Mesendoderm (in vitro differentiated cells): ENCODE measurements around the gene TRIM24.

Source experiments
- DNase-seq: peaks from one replicate; pipeline ENCODE4 v3.0.0; 2013
- H2AK5ac ChIP-seq: 2 replicates; pipeline ENCODE4 v1.6.1; 2013; ENCODE audit warnings: low read length, inconsistent platforms
- H2BK120ac ChIP-seq: 2 replicates; pipeline ENCODE4 v1.6.1; 2013; ENCODE audit warnings: low read depth, mild to moderate bottlenecking, low read length, moderate library complexity, mixed read lengths
- H2BK15ac ChIP-seq: replicated peaks from 2 replicates; pipeline ENCODE4 v1.6.1; 2013; ENCODE audit warnings: low read depth, mild to moderate bottlenecking, moderate library complexity
- H2BK5ac ChIP-seq: 2 replicates; pipeline ENCODE4 v1.6.1; 2013; ENCODE audit warnings: low read length, inconsistent platforms
- H3K18ac ChIP-seq: 2 replicates; pipeline ENCODE4 v1.6.1; 2013; ENCODE audit warnings: mild to moderate bottlenecking, low read length, mixed read lengths
- H3K23ac ChIP-seq: one replicate; pipeline ENCODE4 v1.6.1; 2013; ENCODE audit warnings: low read length
- H3K27ac ChIP-seq: 2 replicates; pipeline ENCODE4 v1.5.1; 2013; ENCODE audit warnings: low read depth, mild to moderate bottlenecking, inconsistent platforms, low read length, moderate library complexity
- H3K27me3 ChIP-seq: 2 replicates; pipeline ENCODE4 v1.6.1; 2013; ENCODE audit warnings: low read length, control low read depth, mild to moderate bottlenecking, inconsistent platforms; ENCODE audit not compliant: insufficient read depth, poor library complexity
- H3K36me3 ChIP-seq: 2 replicates; pipeline ENCODE4 v1.6.1; 2013; ENCODE audit warnings: low read length, inconsistent platforms; ENCODE audit not compliant: control insufficient read depth, insufficient read depth
- H3K4ac ChIP-seq: one replicate; pipeline ENCODE4 v1.6.1; 2013; ENCODE audit warnings: low read depth, mild to moderate bottlenecking, low read length, moderate library complexity
- H3K4me1 ChIP-seq: 2 replicates; pipeline ENCODE4 v1.6.1; 2013; ENCODE audit warnings: low read depth, low read length, inconsistent platforms; ENCODE audit not compliant: control insufficient read depth
- H3K4me2 ChIP-seq: 2 replicates; pipeline ENCODE4 v1.6.1; 2013; ENCODE audit warnings: low read length
- H3K4me3 ChIP-seq: 2 replicates; pipeline ENCODE4 v1.5.1; 2013; ENCODE audit warnings: mild to moderate bottlenecking, low read length
- H3K56ac ChIP-seq: one replicate; pipeline ENCODE4 v1.6.1; 2013; ENCODE audit warnings: low read length
- H3K79me1 ChIP-seq: 2 replicates; pipeline ENCODE4 v1.6.1; 2013; ENCODE audit warnings: low read length, inconsistent platforms
- H3K79me2 ChIP-seq: 2 replicates; pipeline ENCODE4 v1.6.1; 2013; ENCODE audit warnings: mild to moderate bottlenecking, low read length; ENCODE audit not compliant: control insufficient read depth, insufficient read depth
- H3K9ac ChIP-seq: 2 replicates; pipeline ENCODE4 v1.6.1; 2013; ENCODE audit warnings: low read length, inconsistent platforms
- H4K5ac ChIP-seq: one replicate; pipeline ENCODE4 v1.6.1; 2013; ENCODE audit warnings: low read length
- H4K8ac ChIP-seq: one replicate; pipeline ENCODE4 v1.6.1; 2013; ENCODE audit warnings: low read depth, mild to moderate bottlenecking, control low read depth, low read length, moderate library complexity
- WGBS: extraction: QIAGEN DNeasy Blood & Tissue Kit; methylation state at CpG from one replicate; pipeline ENCODE4 v1.1.7; 2013; ENCODE audit warnings: low lambda C conversion rate, missing lambda C conversion rate; ENCODE audit not compliant: insufficient coverage; ENCODE audit errors: extremely low coverage; 5-methylcytosine and 5-hydroxymethylcytosine counted together

Gene TRIM24

DNA sequence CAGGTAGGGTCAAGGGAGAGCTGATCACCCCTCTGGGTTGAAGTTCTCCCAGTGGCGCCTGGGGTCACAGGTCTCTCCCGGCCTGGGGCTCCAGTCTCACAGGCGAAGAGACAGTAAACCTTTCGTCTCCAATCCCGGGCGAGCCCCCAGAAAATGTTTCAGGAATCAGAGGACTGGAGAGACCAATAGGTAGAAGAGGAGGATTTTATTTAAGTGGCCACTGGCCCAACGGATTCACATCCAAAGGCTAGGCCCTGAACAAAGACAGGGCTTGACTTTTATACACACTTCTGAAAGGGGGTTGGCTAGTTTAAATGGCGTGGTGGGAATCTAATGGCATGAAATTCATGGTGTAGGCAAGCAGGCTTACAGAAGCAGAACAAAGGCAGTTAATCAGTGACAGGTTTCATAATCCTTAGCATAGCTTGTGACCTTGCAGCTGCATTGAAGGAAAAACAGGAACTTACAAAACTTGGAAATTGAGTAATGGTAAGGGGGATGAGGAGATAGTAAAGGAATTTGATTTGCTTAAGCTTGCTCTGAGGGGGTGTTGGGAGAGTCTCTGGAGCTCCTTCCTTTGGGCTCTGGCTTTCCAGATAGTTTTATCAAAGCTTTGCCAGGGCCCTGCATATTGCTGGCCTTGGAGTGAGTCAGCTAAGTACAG, 105.5 kb downstream of the TRIM24 start:
- no peak overlapping the region for H2BK120ac ChIP-seq
- H2AK5ac ChIP-seq: no peak overlapping the region
- H3K79me1 ChIP-seq: peaks cover 3% of the 10 kb centered on the region
- H3K4ac ChIP-seq: no peak overlapping the region
- no peak overlapping the region for H2BK5ac ChIP-seq
- H4K5ac ChIP-seq: no peak overlapping the region
- H3K4me2 ChIP-seq: no peak overlapping the region
- H2BK15ac ChIP-seq: no peak overlapping the region
- peak; percentile 82 for DNase-seq
- H3K27ac ChIP-seq: no peak overlapping the region
- H3K79me2 ChIP-seq: no peaks in the 10 kb centered on the region
- H3K56ac ChIP-seq: no peak overlapping the region
- H3K23ac ChIP-seq: no peak overlapping the region
- H4K8ac ChIP-seq: no peak overlapping the region
- H3K4me1 ChIP-seq: no peaks in the 10 kb centered on the region
- no peak overlapping the region for H3K9ac ChIP-seq
- peaks cover 29% of the 10 kb centered on the region for H3K36me3 ChIP-seq
- H3K4me3 ChIP-seq: no peak overlapping the region
- WGBS: no CpG with 5 or more reads among the region's 8 CpGs
- no peak overlapping the region for H3K18ac ChIP-seq
- no peaks in the 10 kb centered on the region for H3K27me3 ChIP-seq

DNA sequence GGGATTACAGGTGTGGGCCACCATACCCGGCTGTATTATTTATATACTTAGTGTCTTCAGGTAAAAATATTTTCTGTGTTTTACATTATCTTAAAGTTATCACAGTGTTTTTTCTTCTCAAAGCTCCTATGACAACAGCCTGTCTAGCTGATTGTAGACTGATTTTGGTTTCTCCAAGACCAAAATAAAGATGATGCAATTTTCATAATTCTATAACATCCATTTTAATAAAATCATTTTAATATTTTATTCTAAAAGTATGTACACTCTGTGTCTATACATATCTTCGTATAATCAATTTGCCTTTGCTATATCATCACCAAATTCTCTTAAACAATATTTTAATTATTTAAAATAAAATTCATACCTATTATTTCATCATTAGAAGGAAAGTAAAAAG, 108.6 kb downstream of the TRIM24 start:
- Histone ChIP-seq H3K27me3 (no peaks in the 10 kb centered on the region), H3K56ac (no peak overlapping the region), H3K36me3 (peaks cover 15% of the 10 kb centered on the region), H3K4me2 (no peak overlapping the region), H2BK5ac (no peak overlapping the region), H4K8ac (no peak overlapping the region), H3K27ac (no peak overlapping the region), H2BK15ac (no peak overlapping the region), H3K18ac (no peak overlapping the region), H3K79me2 (no peaks in the 10 kb centered on the region), H3K4ac (no peak overlapping the region), H3K4me3 (no peak overlapping the region), H2AK5ac (no peak overlapping the region), H4K5ac (no peak overlapping the region), H3K9ac (no peak overlapping the region), H3K79me1 (no peaks in the 10 kb centered on the region), H3K23ac (no peak overlapping the region), H3K4me1 (no peaks in the 10 kb centered on the region), H2BK120ac (no peak overlapping the region)
- WGBS: 100% methylated on average over 1 of the region's 2 CpGs
- no peak for DNase-seq

DNA sequence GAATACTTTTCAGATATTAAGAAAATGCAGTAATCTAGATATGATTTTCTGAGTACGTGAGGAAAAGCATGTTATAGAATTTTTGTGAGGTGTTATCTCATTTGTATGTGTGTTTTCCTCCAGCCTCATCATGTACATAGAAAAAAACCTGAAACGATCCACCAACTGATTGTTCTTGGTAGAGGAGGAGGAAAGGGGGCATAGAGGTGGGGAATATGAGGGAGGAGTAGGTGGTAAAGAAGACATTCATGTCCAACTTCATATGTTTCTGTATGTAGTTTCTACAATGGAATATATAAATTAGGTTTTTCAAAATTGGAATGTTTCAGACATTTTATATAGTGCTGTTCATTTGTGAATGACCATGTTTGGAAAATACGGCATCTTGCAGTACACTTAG, 109.4 kb downstream of the TRIM24 start:
- H3K56ac ChIP-seq: no peak overlapping the region
- no peak overlapping the region for H2BK5ac ChIP-seq
- no peak overlapping the region for H2BK15ac ChIP-seq
- H3K4me1 ChIP-seq: no peaks in the 10 kb centered on the region
- no peak overlapping the region for H3K9ac ChIP-seq
- no peak overlapping the region for H2BK120ac ChIP-seq
- no peak overlapping the region for H3K4me3 ChIP-seq
- H4K5ac ChIP-seq: no peak overlapping the region
- H3K79me1 ChIP-seq: no peaks in the 10 kb centered on the region
- WGBS: no CpG with 5 or more reads among the region's 3 CpGs
- H3K36me3 ChIP-seq: peaks cover 13% of the 10 kb centered on the region
- H3K23ac ChIP-seq: no peak overlapping the region
- no peaks in the 10 kb centered on the region for H3K27me3 ChIP-seq
- H4K8ac ChIP-seq: no peak overlapping the region
- no peak for DNase-seq
- H3K4me2 ChIP-seq: no peak overlapping the region
- no peak overlapping the region for H3K27ac ChIP-seq
- no peak overlapping the region for H2AK5ac ChIP-seq
- no peak overlapping the region for H3K18ac ChIP-seq
- no peak overlapping the region for H3K4ac ChIP-seq
- no peaks in the 10 kb centered on the region for H3K79me2 ChIP-seq

DNA sequence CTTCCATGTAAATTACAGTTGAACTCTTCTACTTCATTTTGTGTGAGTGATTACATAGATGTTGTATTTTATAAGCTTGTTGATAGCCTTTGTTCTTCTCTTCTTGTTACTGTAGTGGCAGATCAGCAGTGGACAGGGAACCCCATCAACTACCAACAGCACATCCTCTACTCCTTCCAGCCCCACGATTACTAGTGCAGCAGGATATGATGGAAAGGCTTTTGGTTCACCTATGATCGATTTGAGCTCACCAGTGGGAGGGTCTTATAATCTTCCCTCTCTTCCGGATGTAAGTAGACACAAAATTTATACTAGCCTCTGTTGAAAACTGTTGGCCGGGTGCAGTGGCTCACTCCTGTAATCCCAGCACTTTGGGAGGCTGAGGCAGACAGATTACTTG, 110.7 kb downstream of the TRIM24 start:
- Histone ChIP-seq H4K5ac (no peak overlapping the region), H2AK5ac (no peak overlapping the region), H3K56ac (no peak overlapping the region), H3K27ac (no peak overlapping the region), H3K79me2 (no peaks in the 10 kb centered on the region), H3K4me1 (no peaks in the 10 kb centered on the region), H3K4me2 (no peak overlapping the region), H3K23ac (no peak overlapping the region), H3K4ac (no peak overlapping the region), H2BK5ac (no peak overlapping the region), H3K9ac (no peak overlapping the region), H3K18ac (no peak overlapping the region), H2BK120ac (no peak overlapping the region), H2BK15ac (no peak overlapping the region), H3K36me3 (peaks cover 5% of the 10 kb centered on the region), H3K27me3 (no peaks in the 10 kb centered on the region), H3K79me1 (no peaks in the 10 kb centered on the region), H3K4me3 (no peak overlapping the region), H4K8ac (no peak overlapping the region)
- no peak for DNase-seq
- no CpG with 5 or more reads among the region's 4 CpGs for WGBS

DNA sequence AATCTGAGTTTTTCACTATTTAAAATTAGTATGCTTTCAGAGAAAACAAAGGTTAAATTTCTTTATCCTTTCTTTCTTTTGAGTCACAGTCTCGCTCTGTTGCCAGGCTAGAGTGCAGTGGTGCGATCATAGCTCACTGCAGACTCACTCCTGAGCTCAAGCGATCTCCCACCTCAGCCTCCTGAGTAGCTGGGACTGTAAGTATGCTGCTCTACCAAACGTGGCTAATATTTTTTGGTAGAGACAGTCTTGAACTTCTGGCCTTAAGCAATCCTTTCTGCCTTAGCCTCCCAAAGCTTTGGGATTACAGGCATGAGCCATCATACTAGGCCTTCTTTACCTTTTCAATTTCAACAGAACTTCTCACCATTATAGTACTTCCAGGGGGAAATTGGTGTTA, 113.7 kb downstream of the TRIM24 start:
- Histone ChIP-seq H3K9ac (no peak overlapping the region), H2BK15ac (no peak overlapping the region), H2AK5ac (no peak overlapping the region), H3K79me1 (no peaks in the 10 kb centered on the region), H4K8ac (no peak overlapping the region), H3K27ac (no peak overlapping the region), H3K4me2 (no peak overlapping the region), H3K36me3 (peaks cover 2% of the 10 kb centered on the region), H3K4me3 (no peak overlapping the region), H2BK5ac (no peak overlapping the region), H4K5ac (no peak overlapping the region), H3K27me3 (no peaks in the 10 kb centered on the region), H3K4ac (no peak overlapping the region), H3K56ac (no peak overlapping the region), H2BK120ac (no peak overlapping the region), H3K4me1 (no peaks in the 10 kb centered on the region), H3K18ac (no peak overlapping the region), H3K23ac (no peak overlapping the region), H3K79me2 (no peaks in the 10 kb centered on the region)
- no peak for DNase-seq
- no CpG with 5 or more reads among the region's 4 CpGs for WGBS

DNA sequence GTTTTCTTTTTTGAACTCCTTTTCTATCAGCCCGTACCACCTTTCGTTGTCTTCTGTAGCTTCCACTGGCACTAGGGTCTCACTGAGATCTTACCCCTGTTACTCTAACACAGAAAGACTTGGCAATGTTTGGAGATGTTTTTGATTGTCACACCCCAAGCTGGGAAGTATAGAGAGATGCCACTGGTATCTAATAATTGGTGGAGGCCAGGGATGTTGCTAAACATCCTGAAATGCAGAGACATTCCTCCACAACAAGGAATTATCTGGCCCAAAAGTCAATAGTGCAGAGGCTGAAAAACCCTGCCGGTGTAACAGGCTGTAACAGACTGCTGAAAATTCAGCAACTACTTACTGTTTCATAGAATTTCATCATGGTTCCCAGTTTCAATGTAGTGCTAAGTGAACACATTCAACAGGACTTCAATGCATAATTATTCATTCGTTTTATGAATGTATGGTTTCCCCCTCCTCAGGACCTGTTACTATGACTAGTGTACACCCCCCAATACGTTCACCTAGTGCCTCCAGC, 115.9 kb downstream of the TRIM24 start:
- Histone ChIP-seq H3K23ac (no peak overlapping the region), H2BK120ac (no peak overlapping the region), H3K36me3 (peaks cover 3% of the 10 kb centered on the region), H2AK5ac (no peak overlapping the region), H3K27me3 (no peaks in the 10 kb centered on the region), H2BK5ac (no peak overlapping the region), H4K5ac (no peak overlapping the region), H2BK15ac (no peak overlapping the region), H3K79me1 (no peaks in the 10 kb centered on the region), H3K4me2 (no peak overlapping the region), H3K4me3 (no peak overlapping the region), H4K8ac (no peak overlapping the region), H3K56ac (no peak overlapping the region), H3K4me1 (no peaks in the 10 kb centered on the region), H3K79me2 (no peaks in the 10 kb centered on the region), H3K9ac (no peak overlapping the region), H3K4ac (no peak overlapping the region), H3K27ac (no peak overlapping the region), H3K18ac (no peak overlapping the region)
- no peak for DNase-seq
- WGBS: no CpG with 5 or more reads among the region's 5 CpGs
